HG02678 (cell line): ENCODE data around the gene CHD9.
"Not testable (repeated sequence)": the region's sequence is repeated elsewhere in the genome, so short reads cannot be mapped to it uniquely, and the experiment has no call there.

Experiments used
- ATAC-seq: cut with Tn5 transposase; IDR thresholded peaks from one replicate; pipeline ENCODE4 v1.9.1; 2021; ENCODE audit warnings: mild to moderate bottlenecking, moderate library complexity; ENCODE audit not compliant: unreplicated experiment

CHD9 gene

GRCh38 chr16:53054670-53055485 lies at the start of gene CHD9:
CHD9 (plus strand) TSS chr16:53054991; CDS start chr16:53156090, 101,099 bp downstream.
- peak; percentile 76 for ATAC-seq

GRCh38 chr16:53007095-53007494 lies 47.7 kb upstream of the CHD9 start:
- no peak for ATAC-seq

- ATAC-seq, result no peak
Measured at GRCh38 chr16:53014287-53014686, 40.5 kb upstream of the CHD9 start.

- ATAC-seq, result no peak
Measured at GRCh38 chr16:53018834-53019416, 35.9 kb upstream of the CHD9 start.

- ATAC-seq, result no peak
Measured at GRCh38 chr16:53022374-53022773, 32.4 kb upstream of the CHD9 start.

- no peak for ATAC-seq
Measured at GRCh38 chr16:53024045-53024444, 30.7 kb upstream of the CHD9 start.

GRCh38 chr16:53029971-53030370 lies 24.8 kb upstream of the CHD9 start:
- no peak for ATAC-seq

GRCh38 chr16:53031323-53031942 lies 23.4 kb upstream of the CHD9 start:
- no peak for ATAC-seq

GRCh38 chr16:53034306-53034705 lies 20.5 kb upstream of the CHD9 start:
- no peak for ATAC-seq

- no peak for ATAC-seq
Measured at GRCh38 chr16:53035176-53035942, 19.4 kb upstream of the CHD9 start.

GRCh38 chr16:53036066-53036465 lies 18.7 kb upstream of the CHD9 start:
- no peak for ATAC-seq

GRCh38 chr16:53036711-53037110 lies 18.1 kb upstream of the CHD9 start:
- not testable (repeated sequence) for ATAC-seq

GRCh38 chr16:53040788-53041187 lies 14.0 kb upstream of the CHD9 start:
- no peak for ATAC-seq

GRCh38 chr16:53041320-53042051 lies 13.3 kb upstream of the CHD9 start:
- ATAC-seq, result no peak

GRCh38 chr16:53042235-53042701 lies 12.5 kb upstream of the CHD9 start:
- ATAC-seq, result no peak

GRCh38 chr16:53043428-53043831 lies 11.4 kb upstream of the CHD9 start:
- no peak for ATAC-seq

GRCh38 chr16:53043986-53044601 lies 10.7 kb upstream of the CHD9 start:
- no peak for ATAC-seq

GRCh38 chr16:53045341-53046220 lies 9.2 kb upstream of the CHD9 start:
- no peak for ATAC-seq

- not testable (repeated sequence) for ATAC-seq
Measured at GRCh38 chr16:53047515-53047914, 7.3 kb upstream of the CHD9 start.
